ENCODE data around the gene ADAMTS17.

The ADAMTS17 gene

GRCh38 chr15:100022806-100023205 lies 319.0 kb downstream of the ADAMTS17 start:
- H3K4me3 ChIP-seq (replicated peaks; ENCODE audit: low read depth, low read length), result no peak overlapping the region
- DNase-seq (ENCODE audit: low read depth), result no peak
- no peak for TF ChIP-seq CTCF (IDR thresholded peaks at IDR 0.05; ENCODE audit: low read length, missing control alignments)

GRCh38 chr15:100022391-100022790 lies 319.4 kb downstream of the ADAMTS17 start:
- DNase-seq (ENCODE audit: low read depth), result no peak
- no peak overlapping the region for H3K4me3 ChIP-seq (replicated peaks; ENCODE audit: low read depth, low read length)
- no peak for TF ChIP-seq CTCF (IDR thresholded peaks at IDR 0.05; ENCODE audit: low read length, missing control alignments)

- TF ChIP-seq CTCF (IDR thresholded peaks at IDR 0.05; ENCODE audit: low read length, missing control alignments), result no peak
- DNase-seq (ENCODE audit: low read depth), result no peak
- no peak overlapping the region for H3K4me3 ChIP-seq (replicated peaks; ENCODE audit: low read depth, low read length)
These were observed 320.1 kb downstream of the ADAMTS17 start for GRCh38 chr15:100021653-100022052.

GRCh38 chr15:100020614-100021013 lies 321.2 kb downstream of the ADAMTS17 start:
- no peak overlapping the region for H3K4me3 ChIP-seq (replicated peaks; ENCODE audit: low read depth, low read length)
- no peak for DNase-seq (ENCODE audit: low read depth)
- TF ChIP-seq CTCF (IDR thresholded peaks at IDR 0.05; ENCODE audit: low read length, missing control alignments), result no peak

GRCh38 chr15:100020189-100020588 lies 321.6 kb downstream of the ADAMTS17 start:
- no peak for DNase-seq (ENCODE audit: low read depth)
- H3K4me3 ChIP-seq (replicated peaks; ENCODE audit: low read depth, low read length), result no peak overlapping the region
- no peak for TF ChIP-seq CTCF (IDR thresholded peaks at IDR 0.05; ENCODE audit: low read length, missing control alignments)

- H3K4me3 ChIP-seq (replicated peaks; ENCODE audit: low read depth, low read length), result no peak overlapping the region
- no peak for TF ChIP-seq CTCF (IDR thresholded peaks at IDR 0.05; ENCODE audit: low read length, missing control alignments)
- DNase-seq (ENCODE audit: low read depth), result no peak
These were observed 322.2 kb downstream of the ADAMTS17 start for GRCh38 chr15:100019601-100020000.

GRCh38 chr15:100018191-100018590 lies 323.6 kb downstream of the ADAMTS17 start:
- TF ChIP-seq CTCF (IDR thresholded peaks at IDR 0.05; ENCODE audit: low read length, missing control alignments), result no peak
- H3K4me3 ChIP-seq (replicated peaks; ENCODE audit: low read depth, low read length), result no peak overlapping the region
- peak; percentile 25 for DNase-seq (ENCODE audit: low read depth)
